ENCODE data around the gene PTPN13. TPM values are rescaled to one million over a fixed set of nuclear protein-coding genes. Genes with fewer than 3 reads are reported as not detected.
"Not testable (repeated sequence)": the region's sequence is repeated elsewhere in the genome, so short reads cannot be mapped to it uniquely, and the experiment has no call there.

The PTPN13 gene
- total RNA-seq, 2 experiments from 2014 or later, result 0.37 to 0.67 TPM

DNA sequence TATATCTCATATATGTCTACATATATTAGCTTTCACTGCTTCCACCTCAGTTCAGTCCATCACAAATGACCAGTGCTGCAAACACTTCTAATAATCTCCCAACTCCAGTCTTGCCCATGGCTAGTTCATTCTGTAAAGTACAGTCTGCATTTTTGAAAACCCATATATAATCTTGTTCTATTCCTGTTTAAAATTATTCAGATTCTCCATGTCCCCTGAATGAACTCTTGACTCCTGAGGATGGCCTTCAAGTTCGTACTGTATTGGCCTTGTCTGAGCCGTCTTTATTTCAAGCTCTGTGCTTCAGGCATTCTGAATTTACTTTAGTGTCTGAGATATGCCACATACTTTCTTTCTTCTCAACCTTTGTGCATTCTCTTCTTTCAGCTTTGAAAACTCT, 84.7 kb downstream of the PTPN13 start:
- Mint-ChIP-seq H3K27ac (no peak overlapping the region), H3K4me1 (no peaks in the 10 kb centered on the region), H3K27me3 (no peaks in the 10 kb centered on the region), H3K9me3 (ENCODE audit: low read depth) (no peaks in the 10 kb centered on the region), H3K36me3 (no peaks in the 10 kb centered on the region), H3K4me3 (no peak overlapping the region)
- CTCF ChIA-PET, result no interaction called here
- ATAC-seq (no peak), DNase-seq (no peak)

DNA sequence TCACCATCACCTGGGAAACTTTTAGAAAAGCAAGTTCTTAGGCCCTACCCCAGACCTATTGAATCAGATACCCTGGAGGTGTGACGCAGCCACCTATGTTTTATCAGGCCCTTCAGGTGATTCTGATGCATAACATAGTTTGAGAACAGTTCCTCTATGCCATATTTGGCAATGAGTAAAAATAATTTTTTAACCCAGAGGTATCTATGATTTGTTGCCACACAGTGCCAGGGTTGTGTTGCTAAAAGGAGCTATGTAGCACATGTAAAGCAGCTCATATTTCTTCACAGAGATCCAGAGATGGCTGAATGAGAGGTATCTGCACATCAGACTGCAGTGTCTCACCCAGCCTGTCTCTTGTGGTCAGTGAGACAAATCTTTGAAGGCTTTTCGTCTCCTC, 85.3 kb downstream of the PTPN13 start:
- H3K36me3 Mint-ChIP-seq, result no peaks in the 10 kb centered on the region
- no peak for DNase-seq
- CTCF ChIA-PET, result no interaction called here
- no peaks in the 10 kb centered on the region for H3K9me3 Mint-ChIP-seq (ENCODE audit: low read depth)
- ATAC-seq, result no peak
- H3K27ac Mint-ChIP-seq, result no peak overlapping the region
- H3K4me1 Mint-ChIP-seq, result no peaks in the 10 kb centered on the region
- H3K27me3 Mint-ChIP-seq, result no peaks in the 10 kb centered on the region
- H3K4me3 Mint-ChIP-seq, result no peak overlapping the region

DNA sequence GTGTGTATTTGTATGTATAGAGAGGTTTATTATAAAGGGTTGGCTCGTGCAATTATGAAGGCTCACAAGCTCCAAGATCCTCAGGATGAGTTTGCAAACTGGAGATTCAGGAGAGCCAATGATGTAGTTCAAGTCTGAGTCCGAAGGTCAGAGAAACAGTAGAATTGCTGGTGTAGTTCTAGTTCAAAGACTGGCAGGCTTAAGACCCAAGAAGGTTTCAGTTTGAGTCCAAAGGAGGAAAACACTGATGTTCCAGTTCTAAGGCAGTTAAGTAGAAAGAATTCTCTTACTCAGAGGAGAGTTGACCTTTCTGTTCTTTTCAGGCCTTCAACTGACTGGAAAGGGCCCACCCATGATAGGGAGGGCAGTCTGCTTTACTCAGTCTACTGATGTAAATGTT, 89.1 kb downstream of the PTPN13 start:
- Mint-ChIP-seq H3K36me3 (no peaks in the 10 kb centered on the region), H3K27ac (no peak overlapping the region), H3K9me3 (ENCODE audit: low read depth) (no peaks in the 10 kb centered on the region), H3K27me3 (no peaks in the 10 kb centered on the region), H3K4me3 (no peak overlapping the region), H3K4me1 (no peaks in the 10 kb centered on the region)
- CTCF ChIA-PET, result no interaction called here
- no peak for ATAC-seq
- no peak for DNase-seq

DNA sequence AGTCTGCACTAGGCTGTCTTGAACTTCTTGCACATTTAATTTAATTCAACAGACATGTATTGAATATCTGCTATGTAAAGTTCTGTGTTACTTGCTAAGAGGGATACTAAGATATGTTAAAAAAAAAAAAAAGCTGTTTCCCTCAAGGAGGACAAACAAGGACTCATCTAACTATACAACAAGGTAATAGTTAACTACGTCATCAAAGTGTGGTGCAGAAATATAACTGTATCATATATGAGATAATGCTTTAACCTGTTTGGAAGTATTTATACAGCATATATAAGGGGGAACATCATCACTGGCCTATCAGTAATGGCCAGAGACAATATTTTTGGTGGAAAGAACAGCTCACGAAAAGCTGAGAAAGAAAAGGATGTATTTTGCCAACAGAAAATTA, 89.9 kb downstream of the PTPN13 start:
- no peak for ATAC-seq
- no peaks in the 10 kb centered on the region for H3K36me3 Mint-ChIP-seq
- no peak overlapping the region for H3K4me3 Mint-ChIP-seq
- H3K27me3 Mint-ChIP-seq, result no peaks in the 10 kb centered on the region
- no peak overlapping the region for H3K27ac Mint-ChIP-seq
- CTCF ChIA-PET, result no interaction called here
- no peaks in the 10 kb centered on the region for H3K9me3 Mint-ChIP-seq (ENCODE audit: low read depth)
- DNase-seq, result no peak
- H3K4me1 Mint-ChIP-seq, result no peaks in the 10 kb centered on the region

DNA sequence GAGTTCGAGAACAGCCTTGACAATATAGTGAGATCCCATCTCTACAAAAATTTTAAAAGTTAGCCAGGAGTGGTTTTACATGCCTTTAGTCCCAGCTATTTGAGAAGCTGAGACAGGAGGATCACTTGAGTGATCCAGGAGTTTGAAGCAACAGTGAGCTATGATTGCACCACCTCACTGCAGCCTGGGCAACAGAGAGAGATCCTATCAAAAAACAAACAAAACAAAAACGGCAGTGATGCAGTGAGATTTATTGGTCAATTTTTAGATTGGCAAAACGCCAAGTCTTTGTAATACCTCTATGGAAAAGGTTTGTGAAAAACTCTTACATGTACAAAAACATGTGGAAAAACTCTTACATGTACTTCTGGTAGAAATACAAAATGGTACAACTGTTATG, 91.3 kb downstream of the PTPN13 start:
- no peaks in the 10 kb centered on the region for H3K9me3 Mint-ChIP-seq (ENCODE audit: low read depth)
- no peak for DNase-seq
- H3K36me3 Mint-ChIP-seq, result no peaks in the 10 kb centered on the region
- no peak overlapping the region for H3K27ac Mint-ChIP-seq
- H3K4me3 Mint-ChIP-seq, result no peak overlapping the region
- H3K27me3 Mint-ChIP-seq, result peaks cover 3% of the 10 kb centered on the region
- H3K4me1 Mint-ChIP-seq, result no peaks in the 10 kb centered on the region
- CTCF ChIA-PET, result no interaction called here
- no peak for ATAC-seq

DNA sequence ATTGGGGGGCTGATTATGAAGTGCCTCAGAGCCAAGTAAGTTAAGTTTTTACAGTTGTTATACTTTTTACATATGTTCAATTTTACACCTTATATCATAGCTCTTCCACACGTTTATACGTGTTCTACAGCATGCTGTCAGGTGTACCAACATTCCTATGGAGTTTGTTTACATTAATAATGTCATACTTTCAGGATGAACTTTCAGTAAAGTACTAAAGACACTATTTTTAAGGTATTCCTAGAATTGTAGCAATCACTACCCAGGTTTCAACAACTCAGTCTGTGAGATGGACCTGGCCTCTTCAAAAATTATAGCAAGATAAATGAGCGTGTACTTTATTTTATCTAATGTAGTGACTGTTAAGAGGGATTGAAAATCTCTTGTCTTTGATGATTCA, 92.6 kb downstream of the PTPN13 start:
- Mint-ChIP-seq H3K27me3 (peaks cover 3% of the 10 kb centered on the region), H3K4me1 (no peaks in the 10 kb centered on the region), H3K27ac (no peak overlapping the region), H3K4me3 (no peak overlapping the region), H3K36me3 (no peaks in the 10 kb centered on the region), H3K9me3 (ENCODE audit: low read depth) (no peaks in the 10 kb centered on the region)
- CTCF ChIA-PET, result no interaction called here
- no peak for DNase-seq
- no peak for ATAC-seq

DNA sequence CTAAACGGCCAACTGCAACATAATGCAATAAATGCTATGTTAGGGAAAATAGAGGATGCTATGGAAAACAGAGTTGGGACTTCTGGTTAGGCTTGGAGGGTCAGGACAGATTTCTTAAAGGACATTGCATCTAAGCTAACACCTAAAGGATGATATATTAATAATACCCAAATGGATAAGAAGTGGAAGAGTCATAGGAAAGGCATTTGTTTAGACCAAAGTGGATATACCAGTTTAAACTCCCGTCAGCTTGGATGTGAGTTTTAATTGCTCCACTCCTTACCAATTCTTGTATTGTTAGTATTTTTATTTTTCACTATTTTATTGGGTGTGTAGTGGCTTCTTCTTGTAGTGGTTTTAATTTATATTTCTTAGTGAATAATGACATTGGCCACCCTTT, 93.9 kb downstream of the PTPN13 start:
- H3K36me3 Mint-ChIP-seq, result no peaks in the 10 kb centered on the region
- no peaks in the 10 kb centered on the region for H3K9me3 Mint-ChIP-seq (ENCODE audit: low read depth)
- H3K4me3 Mint-ChIP-seq, result no peak overlapping the region
- DNase-seq, result no peak
- no peak overlapping the region for H3K27ac Mint-ChIP-seq
- CTCF ChIA-PET, result no interaction called here
- ATAC-seq, result no peak
- peaks cover 3% of the 10 kb centered on the region for H3K27me3 Mint-ChIP-seq
- H3K4me1 Mint-ChIP-seq, result no peaks in the 10 kb centered on the region

DNA sequence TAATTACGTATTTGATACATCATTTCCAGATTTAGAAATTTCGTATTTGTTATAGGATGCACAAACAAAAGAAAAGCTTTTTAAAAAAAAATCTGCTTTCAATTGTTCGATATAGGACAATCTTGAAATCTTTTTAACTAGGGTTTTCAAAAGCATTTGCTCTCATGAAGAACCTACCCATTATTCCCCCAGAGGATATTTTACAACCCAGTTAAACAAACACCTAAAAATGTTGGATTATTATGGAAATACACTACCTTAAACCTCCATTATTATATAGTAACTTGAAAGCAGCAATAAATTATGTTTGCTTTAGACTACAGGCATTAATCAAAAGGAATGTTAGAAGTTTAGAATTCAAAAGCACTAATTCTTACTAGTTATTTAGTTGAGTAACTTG, 110.5 kb downstream of the PTPN13 start:
- no peak overlapping the region for H3K4me3 Mint-ChIP-seq
- no peaks in the 10 kb centered on the region for H3K4me1 Mint-ChIP-seq
- no peak overlapping the region for H3K27ac Mint-ChIP-seq
- CTCF ChIA-PET, result no interaction called here
- no peaks in the 10 kb centered on the region for H3K27me3 Mint-ChIP-seq
- no peaks in the 10 kb centered on the region for H3K9me3 Mint-ChIP-seq (ENCODE audit: low read depth)
- ATAC-seq (no peak), DNase-seq (no peak)
- H3K36me3 Mint-ChIP-seq, result no peaks in the 10 kb centered on the region

DNA sequence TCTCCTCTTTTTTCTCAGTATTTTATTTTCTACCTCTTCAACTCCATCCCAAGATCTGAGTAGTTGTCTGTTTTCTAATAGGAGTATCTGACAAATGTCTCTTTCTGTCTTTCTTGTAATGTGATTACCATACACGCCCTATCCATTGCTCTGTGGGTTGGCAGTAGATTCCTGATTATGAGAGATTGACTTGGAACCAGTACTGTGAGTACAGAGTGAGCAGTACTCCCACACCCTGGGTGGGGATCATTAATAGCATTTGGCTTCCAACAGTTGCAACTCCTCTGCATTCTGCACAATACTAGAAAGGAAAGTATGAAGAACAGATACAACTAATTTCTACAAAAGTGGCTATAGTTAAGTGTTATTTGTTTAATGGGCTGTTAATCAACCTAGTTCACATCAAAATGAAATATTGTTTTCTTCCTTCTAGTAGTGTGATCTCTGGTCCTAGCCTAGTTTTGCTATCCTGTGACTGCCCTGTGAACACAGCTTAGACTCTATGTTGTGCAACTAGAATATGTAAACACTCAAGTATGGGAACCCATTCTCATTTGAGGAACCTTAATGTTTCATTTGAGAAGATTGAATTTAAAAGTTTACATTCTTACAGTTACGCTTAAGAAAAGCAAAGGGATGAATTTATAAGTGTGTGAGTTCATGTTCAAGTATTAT, 112.9 kb downstream of the PTPN13 start:
- CTCF ChIA-PET, result no interaction called here
- Mint-ChIP-seq H3K27me3 (no peaks in the 10 kb centered on the region), H3K9me3 (ENCODE audit: low read depth) (no peaks in the 10 kb centered on the region), H3K4me3 (no peak overlapping the region), H3K27ac (no peak overlapping the region), H3K36me3 (no peaks in the 10 kb centered on the region), H3K4me1 (no peaks in the 10 kb centered on the region)
- no peak for ATAC-seq
- no peak for DNase-seq

DNA sequence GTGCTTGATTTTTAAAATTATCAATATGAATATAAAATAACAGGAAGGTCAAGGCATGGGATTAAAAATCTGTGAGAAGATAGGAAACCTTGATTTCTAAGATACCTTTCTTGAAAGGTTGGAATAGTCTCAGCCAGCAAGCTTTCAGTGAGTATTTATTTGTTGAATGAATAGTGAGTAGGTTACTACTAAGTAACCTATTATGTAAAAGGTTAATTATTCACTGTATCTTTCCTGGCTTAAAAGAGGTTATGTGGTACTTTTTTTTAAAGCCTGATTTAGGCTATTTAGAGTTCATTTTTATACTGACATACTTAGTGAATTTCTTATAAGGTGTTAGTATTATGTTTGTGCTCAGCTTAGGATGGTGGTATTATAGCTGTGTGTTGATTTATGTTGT, 123.5 kb downstream of the PTPN13 start:
- peaks cover 1% of the 10 kb centered on the region for H3K27me3 Mint-ChIP-seq
- no peak overlapping the region for H3K27ac Mint-ChIP-seq
- H3K4me3 Mint-ChIP-seq, result no peak overlapping the region
- no peaks in the 10 kb centered on the region for H3K4me1 Mint-ChIP-seq
- CTCF ChIA-PET, result no interaction called here
- H3K9me3 Mint-ChIP-seq (ENCODE audit: low read depth), result no peaks in the 10 kb centered on the region
- no peak for ATAC-seq
- H3K36me3 Mint-ChIP-seq, result no peaks in the 10 kb centered on the region
- no peak for DNase-seq

DNA sequence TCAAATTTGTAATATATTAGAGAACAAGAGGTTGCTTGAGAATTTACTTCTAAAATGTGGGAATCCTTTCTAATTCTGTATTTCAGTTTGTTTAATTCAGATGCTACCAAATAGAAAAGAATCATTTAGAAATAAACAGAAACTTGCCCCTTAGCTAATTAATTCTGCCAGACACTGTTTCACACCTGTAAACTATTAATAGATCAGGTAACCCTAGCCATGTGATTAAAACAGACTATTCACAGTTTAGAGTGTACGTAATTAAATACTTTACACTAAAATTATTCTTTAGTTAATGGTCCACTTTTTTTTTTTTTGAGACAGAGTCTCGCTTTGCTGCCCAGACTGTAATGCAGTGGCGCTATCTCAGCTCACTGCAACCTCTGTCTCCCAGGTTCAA, 124.0 kb downstream of the PTPN13 start:
- Mint-ChIP-seq H3K4me3 (no peak overlapping the region), H3K36me3 (no peaks in the 10 kb centered on the region), H3K27me3 (no peaks in the 10 kb centered on the region), H3K9me3 (ENCODE audit: low read depth) (no peaks in the 10 kb centered on the region), H3K4me1 (no peaks in the 10 kb centered on the region), H3K27ac (no peak overlapping the region)
- CTCF ChIA-PET, result no interaction called here
- no peak for ATAC-seq
- DNase-seq, result no peak

DNA sequence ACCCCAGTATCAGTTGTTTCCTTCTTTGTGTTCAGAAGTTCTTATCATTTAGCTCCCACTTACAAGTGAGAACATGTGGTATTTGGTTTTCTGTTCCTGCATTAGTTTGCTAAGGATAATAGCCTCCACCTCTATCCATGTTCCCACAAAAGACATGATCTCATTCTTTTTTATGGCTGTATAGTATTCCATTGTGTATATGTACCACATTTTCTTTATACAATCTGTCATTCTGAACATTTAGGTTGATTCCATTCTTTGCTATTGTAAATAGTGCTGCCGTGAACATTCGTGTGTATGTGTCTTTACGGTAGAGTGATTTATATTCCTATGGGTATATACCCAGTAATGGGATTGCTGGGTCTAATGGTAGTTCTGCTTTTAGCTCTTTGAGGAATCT, 125.0 kb downstream of the PTPN13 start:
- DNase-seq; H3K27me3 Mint-ChIP-seq; H3K4me1 Mint-ChIP-seq; CTCF ChIA-PET; ATAC-seq; H3K36me3 Mint-ChIP-seq; H3K4me3 Mint-ChIP-seq; H3K9me3 Mint-ChIP-seq (ENCODE audit: low read depth); H3K27ac Mint-ChIP-seq: not testable (repeated sequence)

DNA sequence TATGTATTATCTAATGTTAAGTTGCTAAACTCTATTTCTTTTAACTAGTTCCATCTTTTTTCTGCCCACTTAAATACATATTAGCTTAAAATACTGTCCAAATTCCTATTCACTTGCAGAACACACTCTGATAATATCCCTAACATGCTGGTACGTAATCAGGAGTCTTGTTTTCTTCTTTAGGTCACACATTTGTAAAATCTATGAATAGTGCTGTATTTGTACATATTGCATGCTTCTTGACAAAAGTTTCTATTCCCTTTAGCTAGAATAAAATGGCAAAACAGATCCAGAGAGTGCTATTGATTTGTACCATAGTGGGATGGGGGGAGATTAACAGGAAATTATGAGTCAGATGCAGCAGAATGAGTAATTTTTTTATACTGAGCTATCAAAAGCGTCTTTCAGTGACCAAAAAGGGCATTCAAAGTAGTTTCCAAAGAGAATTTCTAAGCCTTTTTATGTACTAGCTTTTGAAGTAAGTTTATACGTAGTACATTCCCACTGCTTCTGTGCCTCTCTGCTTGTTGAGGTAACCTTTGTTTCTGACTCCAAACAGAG, 126.5 kb downstream of the PTPN13 start:
- DNase-seq (no peak), ATAC-seq (no peak)
- H3K9me3 Mint-ChIP-seq (ENCODE audit: low read depth), result no peaks in the 10 kb centered on the region
- H3K27ac Mint-ChIP-seq, result no peak overlapping the region
- no peaks in the 10 kb centered on the region for H3K27me3 Mint-ChIP-seq
- H3K36me3 Mint-ChIP-seq, result no peaks in the 10 kb centered on the region
- no peak overlapping the region for H3K4me3 Mint-ChIP-seq
- no peaks in the 10 kb centered on the region for H3K4me1 Mint-ChIP-seq
- CTCF ChIA-PET, result no interaction called here

DNA sequence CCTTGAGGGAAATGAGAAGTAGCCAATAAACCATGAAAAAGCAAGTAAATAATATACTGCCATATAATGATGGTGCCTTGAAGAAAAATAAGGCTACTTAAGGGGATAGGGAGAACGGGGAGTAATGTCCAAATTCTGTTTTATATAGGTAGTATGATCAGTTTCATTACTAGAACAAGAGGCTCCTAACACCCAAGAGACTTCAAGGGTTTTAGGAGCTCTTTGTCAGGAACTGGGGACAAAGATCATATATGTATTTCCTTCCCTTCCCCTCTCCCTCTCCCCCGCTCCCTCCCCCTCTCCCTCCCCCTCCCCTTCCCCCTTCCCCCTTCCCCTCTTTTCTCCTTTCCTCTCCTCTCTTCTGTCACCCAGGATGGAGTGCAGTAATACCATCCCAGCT, 127.3 kb downstream of the PTPN13 start:
- no peak overlapping the region for H3K27ac Mint-ChIP-seq
- CTCF ChIA-PET, result no interaction called here
- peaks cover under 1% of the 10 kb centered on the region for H3K9me3 Mint-ChIP-seq (ENCODE audit: low read depth)

DNA sequence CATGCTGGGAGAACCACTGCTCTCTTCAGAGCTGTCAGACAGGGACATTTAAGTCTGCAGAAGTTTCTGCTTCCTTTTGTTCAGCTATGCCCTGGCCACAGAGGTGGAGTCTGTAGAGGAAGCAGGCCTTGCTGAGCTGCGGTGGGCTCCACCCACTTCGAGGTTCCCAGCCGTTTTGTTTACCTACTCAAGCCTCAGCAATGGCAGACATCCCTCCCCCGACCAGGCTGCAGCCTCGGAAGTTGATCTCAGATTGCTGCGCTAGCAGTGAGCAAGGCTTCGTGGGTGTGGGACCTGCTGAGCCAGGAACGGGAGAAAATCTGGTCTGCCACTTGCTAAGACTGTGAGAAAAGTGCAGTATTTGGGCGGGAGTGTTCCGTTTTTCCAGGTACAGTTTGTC, 136.2 kb downstream of the PTPN13 start:
- Mint-ChIP-seq H3K4me1 (no peaks in the 10 kb centered on the region), H3K4me3 (no peak overlapping the region), H3K27ac (no peak overlapping the region), H3K9me3 (ENCODE audit: low read depth) (peaks cover 1% of the 10 kb centered on the region), H3K27me3 (no peaks in the 10 kb centered on the region), H3K36me3 (no peaks in the 10 kb centered on the region)
- ATAC-seq, result no peak
- CTCF ChIA-PET, result no interaction called here
- DNase-seq, result no peak

More for the DNA sequence above, 127.3 kb downstream of the PTPN13 start:
- Mint-ChIP-seq H3K4me1 (no peaks in the 10 kb centered on the region), H3K4me3 (no peak overlapping the region), H3K36me3 (no peaks in the 10 kb centered on the region), H3K27me3 (no peaks in the 10 kb centered on the region)
- DNase-seq (no peak), ATAC-seq (no peak)
